Measurements from ENCODE around the gene KRTAP19-2. TPM values are rescaled to one million over a fixed set of nuclear protein-coding genes. Genes with fewer than 3 reads are reported as not detected.
"Not testable (repeated sequence)": the region's sequence is repeated elsewhere in the genome, so short reads cannot be mapped to it uniquely, and the experiment has no call there.

Gene KRTAP19-2
- polyA plus RNA-seq (2013, experiment 1 of 4): not detected
- polyA plus RNA-seq (2013, experiment 2 of 4): not detected
- not detected for polyA plus RNA-seq (2013, experiment 3 of 4)
- not detected for polyA plus RNA-seq (2013, experiment 4 of 4)

GRCh38 chr21:30487336-30487735 lies at the start of gene KRTAP19-2:
Gene KRTAP19-2 (minus strand): TSS chr21:30487436. CDS start chr21:30487348, 88 bp downstream.
- Histone ChIP-seq H3K4me1 (ENCODE audit: control insufficient read depth, insufficient read depth, low read length) (no peaks in the 10 kb centered on the region), H3K9me3 (ENCODE audit: control insufficient read depth, low read length) (no peaks in the 10 kb centered on the region), H3K36me3 (ENCODE audit: control insufficient read depth, insufficient read depth, low read length) (no peaks in the 10 kb centered on the region), H3K27ac (ENCODE audit: insufficient read depth, low read depth, low read length, poor library complexity, severe bottlenecking) (no peak within 1 kb of the TSS), H3K27me3 (ENCODE audit: control insufficient read depth, insufficient read depth, low read length, poor library complexity, severe bottlenecking) (no peaks in the 10 kb centered on the region), H3K4me3 (ENCODE audit: insufficient read depth, low read depth, low read length) (no peak within 1 kb of the TSS)
- 88 to 98% methylated on average over 2 of the region's 2 CpGs for WGBS, 2 experiments

- Histone ChIP-seq H3K9me3 (ENCODE audit: control insufficient read depth, low read length) (peaks cover 2% of the 10 kb centered on the region), H3K27me3 (ENCODE audit: control insufficient read depth, insufficient read depth, low read length, poor library complexity, severe bottlenecking) (no peaks in the 10 kb centered on the region), H3K4me1 (ENCODE audit: control insufficient read depth, insufficient read depth, low read length) (no peaks in the 10 kb centered on the region), H3K27ac (ENCODE audit: insufficient read depth, low read depth, low read length, poor library complexity, severe bottlenecking) (no peak overlapping the region), H3K4me3 (ENCODE audit: insufficient read depth, low read depth, low read length) (no peak overlapping the region), H3K36me3 (ENCODE audit: control insufficient read depth, insufficient read depth, low read length) (no peaks in the 10 kb centered on the region)
- 86 to 97% methylated on average over 1 of the region's 1 CpG for WGBS, 2 experiments
Observed at GRCh38 chr21:30518876-30519275, 31.6 kb upstream of the KRTAP19-2 start.

- Histone ChIP-seq H3K27me3 (ENCODE audit: control insufficient read depth, insufficient read depth, low read length, poor library complexity, severe bottlenecking) (no peaks in the 10 kb centered on the region), H3K9me3 (ENCODE audit: control insufficient read depth, low read length) (peaks cover 2% of the 10 kb centered on the region), H3K27ac (ENCODE audit: insufficient read depth, low read depth, low read length, poor library complexity, severe bottlenecking) (no peak overlapping the region), H3K4me3 (ENCODE audit: insufficient read depth, low read depth, low read length) (no peak overlapping the region), H3K4me1 (ENCODE audit: control insufficient read depth, insufficient read depth, low read length) (no peaks in the 10 kb centered on the region), H3K36me3 (ENCODE audit: control insufficient read depth, insufficient read depth, low read length) (no peaks in the 10 kb centered on the region)
- WGBS, 2 experiments: 93 to 97% methylated on average over 1 of the region's 1 CpG
Observed at GRCh38 chr21:30515681-30516080, 28.4 kb upstream of the KRTAP19-2 start.

- H3K27ac ChIP-seq (ENCODE audit: insufficient read depth, low read depth, low read length, poor library complexity, severe bottlenecking); H3K36me3 ChIP-seq (ENCODE audit: control insufficient read depth, insufficient read depth, low read length); H3K4me1 ChIP-seq (ENCODE audit: control insufficient read depth, insufficient read depth, low read length); H3K27me3 ChIP-seq (ENCODE audit: control insufficient read depth, insufficient read depth, low read length, poor library complexity, severe bottlenecking); H3K9me3 ChIP-seq (ENCODE audit: control insufficient read depth, low read length); H3K4me3 ChIP-seq (ENCODE audit: insufficient read depth, low read depth, low read length): not testable (repeated sequence)
- 24 to 28% methylated on average over 4 of the region's 4 CpGs for WGBS, 2 experiments
Observed at GRCh38 chr21:30505621-30506205, 18.5 kb upstream of the KRTAP19-2 start.

- Histone ChIP-seq H3K9me3 (ENCODE audit: control insufficient read depth, low read length) (no peaks in the 10 kb centered on the region), H3K4me1 (ENCODE audit: control insufficient read depth, insufficient read depth, low read length) (no peaks in the 10 kb centered on the region), H3K4me3 (ENCODE audit: insufficient read depth, low read depth, low read length) (no peak within 1 kb of the TSS), H3K27me3 (ENCODE audit: control insufficient read depth, insufficient read depth, low read length, poor library complexity, severe bottlenecking) (no peaks in the 10 kb centered on the region), H3K36me3 (ENCODE audit: control insufficient read depth, insufficient read depth, low read length) (no peaks in the 10 kb centered on the region), H3K27ac (ENCODE audit: insufficient read depth, low read depth, low read length, poor library complexity, severe bottlenecking) (no peak within 1 kb of the TSS)
- WGBS, 2 experiments: 92 to 99% methylated on average over 5 of the region's 6 CpGs
Observed at GRCh38 chr21:30502041-30502440, 14.8 kb upstream of the KRTAP19-2 start, which contains the start of gene KRTAP19-5. Gene KRTAP19-5 (minus strand): TSS chr21:30502141. CDS start chr21:30502090, 51 bp downstream.

- Histone ChIP-seq H3K4me1 (ENCODE audit: control insufficient read depth, insufficient read depth, low read length) (no peaks in the 10 kb centered on the region), H3K27ac (ENCODE audit: insufficient read depth, low read depth, low read length, poor library complexity, severe bottlenecking) (no peak within 1 kb of the TSS), H3K27me3 (ENCODE audit: control insufficient read depth, insufficient read depth, low read length, poor library complexity, severe bottlenecking) (no peaks in the 10 kb centered on the region), H3K4me3 (ENCODE audit: insufficient read depth, low read depth, low read length) (no peak within 1 kb of the TSS), H3K36me3 (ENCODE audit: control insufficient read depth, insufficient read depth, low read length) (no peaks in the 10 kb centered on the region), H3K9me3 (ENCODE audit: control insufficient read depth, low read length) (no peaks in the 10 kb centered on the region)
- 78 to 95% methylated on average over 2 to 3 of the region's 4 CpGs for WGBS, 2 experiments
Observed at GRCh38 chr21:30497065-30497464, 9.8 kb upstream of the KRTAP19-2 start, which contains the start of gene KRTAP19-4. Gene KRTAP19-4 (minus strand): TSS chr21:30497165. CDS start chr21:30497110, 55 bp downstream.

GRCh38 chr21:30491963-30492428 lies 4.8 kb upstream of the KRTAP19-2 start, which contains the start of gene KRTAP19-3:
Gene KRTAP19-3 (minus strand): TSS chr21:30492013. CDS start chr21:30491957, 56 bp downstream.
- Histone ChIP-seq H3K27me3 (ENCODE audit: control insufficient read depth, insufficient read depth, low read length, poor library complexity, severe bottlenecking) (no peaks in the 10 kb centered on the region), H3K4me3 (ENCODE audit: insufficient read depth, low read depth, low read length) (no peak within 1 kb of the TSS), H3K9me3 (ENCODE audit: control insufficient read depth, low read length) (no peaks in the 10 kb centered on the region), H3K36me3 (ENCODE audit: control insufficient read depth, insufficient read depth, low read length) (no peaks in the 10 kb centered on the region), H3K27ac (ENCODE audit: insufficient read depth, low read depth, low read length, poor library complexity, severe bottlenecking) (no peak within 1 kb of the TSS), H3K4me1 (ENCODE audit: control insufficient read depth, insufficient read depth, low read length) (no peaks in the 10 kb centered on the region)
- 95% methylated on average over 2 of the region's 2 CpGs; no CpG with 5 or more reads in 1 of the 2 experiments for WGBS, 2 experiments

GRCh38 chr21:30486180-30486579 lies 1.1 kb downstream of the KRTAP19-2 start:
- no peak overlapping the region for H3K4me3 ChIP-seq (ENCODE audit: insufficient read depth, low read depth, low read length)
- 87 to 93% methylated on average over 2 of the region's 2 CpGs for WGBS, 2 experiments
- no peak overlapping the region for H3K27ac ChIP-seq (ENCODE audit: insufficient read depth, low read depth, low read length, poor library complexity, severe bottlenecking)
- no peaks in the 10 kb centered on the region for H3K9me3 ChIP-seq (ENCODE audit: control insufficient read depth, low read length)
- H3K4me1 ChIP-seq (ENCODE audit: control insufficient read depth, insufficient read depth, low read length): no peaks in the 10 kb centered on the region
- no peaks in the 10 kb centered on the region for H3K36me3 ChIP-seq (ENCODE audit: control insufficient read depth, insufficient read depth, low read length)
- no peaks in the 10 kb centered on the region for H3K27me3 ChIP-seq (ENCODE audit: control insufficient read depth, insufficient read depth, low read length, poor library complexity, severe bottlenecking)

- Histone ChIP-seq H3K9me3 (ENCODE audit: control insufficient read depth, low read length) (no peaks in the 10 kb centered on the region), H3K4me1 (ENCODE audit: control insufficient read depth, insufficient read depth, low read length) (no peaks in the 10 kb centered on the region), H3K36me3 (ENCODE audit: control insufficient read depth, insufficient read depth, low read length) (no peaks in the 10 kb centered on the region), H3K27ac (ENCODE audit: insufficient read depth, low read depth, low read length, poor library complexity, severe bottlenecking) (no peak overlapping the region), H3K4me3 (ENCODE audit: insufficient read depth, low read depth, low read length) (no peak overlapping the region), H3K27me3 (ENCODE audit: control insufficient read depth, insufficient read depth, low read length, poor library complexity, severe bottlenecking) (no peaks in the 10 kb centered on the region)
- 46 to 58% methylated on average over 1 to 2 of the region's 2 CpGs for WGBS, 2 experiments
Observed at GRCh38 chr21:30482130-30482529, 5.1 kb downstream of the KRTAP19-2 start.

- no peaks in the 10 kb centered on the region for H3K4me1 ChIP-seq (ENCODE audit: control insufficient read depth, insufficient read depth, low read length)
- H3K27me3 ChIP-seq (ENCODE audit: control insufficient read depth, insufficient read depth, low read length, poor library complexity, severe bottlenecking): no peaks in the 10 kb centered on the region
- H3K4me3 ChIP-seq (ENCODE audit: insufficient read depth, low read depth, low read length): no peak within 1 kb of the TSS
- no peaks in the 10 kb centered on the region for H3K36me3 ChIP-seq (ENCODE audit: control insufficient read depth, insufficient read depth, low read length)
- 93 to 95% methylated on average over 7 of the region's 7 CpGs for WGBS, 2 experiments
- no peaks in the 10 kb centered on the region for H3K9me3 ChIP-seq (ENCODE audit: control insufficient read depth, low read length)
- H3K27ac ChIP-seq (ENCODE audit: insufficient read depth, low read depth, low read length, poor library complexity, severe bottlenecking): no peak within 1 kb of the TSS
Observed at GRCh38 chr21:30480145-30480544, 7.1 kb downstream of the KRTAP19-2 start, which contains the start of gene KRTAP19-1. Gene KRTAP19-1 (minus strand): TSS chr21:30480367. CDS start chr21:30480317, 50 bp downstream.
